CD4-positive, CD25-positive, alpha-beta regulatory T cell (primary cell): ENCODE measurements around the gene APC. TPM values are rescaled to one million over a fixed set of nuclear protein-coding genes. Genes with fewer than 3 reads are reported as not detected.
A peak's percentile ranks its signal among the peaks of the same experiment; 100 is the strongest.

Experiments used
- ATAC-seq, 2 donors: fragments of 150-1000 bp; cut with Tn5 transposase; one replicate each; pipeline ENCODE4 v1.10.0; 2021; ENCODE audit warnings: low read depth in 2 of 2, moderate number of reproducible peaks in 2 of 2, moderate library complexity in 1 of 2
- DNase-seq, 3 donors: peaks; one replicate each; pipeline versions ENCODE4 v3.0.0 to v3.0.0-alpha.2; 2012 to 2022; ENCODE audit warnings: mixed read lengths in 1 of 3
- H3K27ac ChIP-seq: one replicate; pipeline ENCODE4 v1.7.0; 2013; ENCODE audit warnings: mild to moderate bottlenecking, low read length; ENCODE audit not compliant: insufficient read depth, poor library complexity, severe bottlenecking
- H3K27me3 ChIP-seq: one replicate; pipeline ENCODE4 v1.7.0; 2013; ENCODE audit warnings: low read length; ENCODE audit not compliant: control insufficient read depth, insufficient read depth
- H3K36me3 ChIP-seq: one replicate; pipeline ENCODE4 v1.7.0; 2013; ENCODE audit warnings: mild to moderate bottlenecking, low read length, moderate library complexity; ENCODE audit not compliant: control insufficient read depth, insufficient read depth
- H3K4me1 ChIP-seq: 2 replicates; pipeline ENCODE4 v1.7.0; 2013; ENCODE audit warnings: mild to moderate bottlenecking, low read length; ENCODE audit not compliant: insufficient read depth, control insufficient read depth, poor library complexity, severe bottlenecking
- H3K4me3 ChIP-seq: one replicate; pipeline ENCODE4 v1.7.0; 2013; ENCODE audit warnings: low read depth, mild to moderate bottlenecking, low read length, moderate library complexity
- H3K9me3 ChIP-seq, 2 experiments: 1 replicate in 1 of 2; 2 replicates in 1 of 2; pipeline ENCODE4 v1.7.0; 2013; ENCODE audit warnings: low read length in 2 of 2, mild to moderate bottlenecking in 1 of 2, moderate library complexity in 1 of 2; ENCODE audit not compliant: control insufficient read depth in 2 of 2
- H3K27ac Mint-ChIP-seq, 3 donors: one replicate each; pipeline ENCODE4 v1.8.0; 2020 to 2022; ENCODE audit warnings: mild to moderate bottlenecking in 3 of 3, mixed read lengths in 3 of 3, moderate library complexity in 2 of 3
- H3K27me3 Mint-ChIP-seq: one replicate; pipeline ENCODE4 v1.8.0; 2022; ENCODE audit warnings: mild to moderate bottlenecking, mixed read lengths
- H3K36me3 Mint-ChIP-seq: one replicate; pipeline ENCODE4 v1.8.0; 2020; ENCODE audit warnings: mixed read lengths
- H3K4me1 Mint-ChIP-seq, 4 donors: one replicate each; pipeline ENCODE4 v1.8.0; 2020 to 2022; ENCODE audit warnings: mixed read lengths in 4 of 4, mild to moderate bottlenecking in 1 of 4
- H3K4me3 Mint-ChIP-seq, 4 donors: one replicate each; pipeline ENCODE4 v1.8.0; 2020 to 2022; ENCODE audit warnings: mild to moderate bottlenecking in 4 of 4, mixed read lengths in 4 of 4, moderate library complexity in 3 of 4
- H3K9me3 Mint-ChIP-seq, 7 donors: one replicate each; pipeline ENCODE4 v1.8.0; 2020 to 2022; ENCODE audit warnings: mixed read lengths in 7 of 7, mild to moderate bottlenecking in 3 of 7, moderate library complexity in 2 of 7
- polyA plus RNA-seq, 4 donors: library from polyadenylated mRNA; unstranded; fragments of 300-500 nt; fragmentation: Illumina TruSeq; gene quantifications; one replicate each; pipeline ENCODE4 v1.2.3, GENCODE V29; 2021
- total RNA-seq: library from RNA; stranded (reverse); gene quantifications from one replicate; pipeline ENCODE4 v1.2.3, GENCODE V29; 2022

APC gene
- total RNA-seq (40.5 TPM), polyA plus RNA-seq (10 to 100 TPM in 3 of 4 donors, 1 to 10 TPM in 1; 7.6 to 21.7 (median 17.7) TPM)

DNA sequence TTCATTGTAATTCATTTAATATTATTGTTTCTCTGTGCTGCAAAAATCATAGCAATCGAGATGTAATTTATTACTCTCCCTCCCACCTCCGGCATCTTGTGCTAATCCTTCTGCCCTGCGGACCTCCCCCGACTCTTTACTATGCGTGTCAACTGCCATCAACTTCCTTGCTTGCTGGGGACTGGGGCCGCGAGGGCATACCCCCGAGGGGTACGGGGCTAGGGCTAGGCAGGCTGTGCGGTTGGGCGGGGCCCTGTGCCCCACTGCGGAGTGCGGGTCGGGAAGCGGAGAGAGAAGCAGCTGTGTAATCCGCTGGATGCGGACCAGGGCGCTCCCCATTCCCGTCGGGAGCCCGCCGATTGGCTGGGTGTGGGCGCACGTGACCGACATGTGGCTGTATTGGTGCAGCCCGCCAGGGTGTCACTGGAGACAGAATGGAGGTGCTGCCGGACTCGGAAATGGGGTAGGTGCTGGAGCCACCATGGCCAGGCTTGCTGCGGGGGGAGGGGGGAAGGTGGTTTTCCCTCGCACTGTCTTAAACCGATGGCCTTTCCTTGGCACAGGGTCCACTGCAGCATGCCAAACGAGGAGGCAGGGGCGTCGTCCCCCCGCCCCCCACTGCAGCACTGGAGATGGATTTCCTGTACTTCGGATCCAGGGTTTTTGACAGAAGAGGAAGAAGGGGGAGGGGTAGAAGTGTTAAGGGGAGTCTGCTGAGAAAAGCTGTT lies at the start of gene APC:
TSS of gene APC (plus strand) at position 423 of the 728 bp plus-strand sequence. CDS start 17,006 bp downstream, outside the sequence.
- H3K4me3 Mint-ChIP-seq, result peak within 1 kb of the TSS; percentile 86 to 94 (median 93)
- H3K36me3 Mint-ChIP-seq, result peaks cover 4% of the 10 kb centered on the region
- H3K4me1 Mint-ChIP-seq, result peaks cover 4 to 37% (median 30%) of the 10 kb centered on the region in 4 donors
- H3K27ac Mint-ChIP-seq, result peak within 1 kb of the TSS; percentile 47 to 90 (median 88)
- H3K4me1 ChIP-seq, result peaks cover 18% of the 10 kb centered on the region
- no peaks in the 10 kb centered on the region for H3K36me3 ChIP-seq
- DNase-seq (peak; percentile 71 to 75 (median 72)), ATAC-seq (peak; percentile 89 to 94)
- no peaks in the 10 kb centered on the region for H3K9me3 ChIP-seq
- no peaks in the 10 kb centered on the region for H3K27me3 Mint-ChIP-seq
- H3K27me3 ChIP-seq, result no peaks in the 10 kb centered on the region
- peak within 1 kb of the TSS; percentile 82 for H3K4me3 ChIP-seq
- no peak within 1 kb of the TSS for H3K27ac ChIP-seq
- H3K9me3 Mint-ChIP-seq, result no peaks in the 10 kb centered on the region

DNA sequence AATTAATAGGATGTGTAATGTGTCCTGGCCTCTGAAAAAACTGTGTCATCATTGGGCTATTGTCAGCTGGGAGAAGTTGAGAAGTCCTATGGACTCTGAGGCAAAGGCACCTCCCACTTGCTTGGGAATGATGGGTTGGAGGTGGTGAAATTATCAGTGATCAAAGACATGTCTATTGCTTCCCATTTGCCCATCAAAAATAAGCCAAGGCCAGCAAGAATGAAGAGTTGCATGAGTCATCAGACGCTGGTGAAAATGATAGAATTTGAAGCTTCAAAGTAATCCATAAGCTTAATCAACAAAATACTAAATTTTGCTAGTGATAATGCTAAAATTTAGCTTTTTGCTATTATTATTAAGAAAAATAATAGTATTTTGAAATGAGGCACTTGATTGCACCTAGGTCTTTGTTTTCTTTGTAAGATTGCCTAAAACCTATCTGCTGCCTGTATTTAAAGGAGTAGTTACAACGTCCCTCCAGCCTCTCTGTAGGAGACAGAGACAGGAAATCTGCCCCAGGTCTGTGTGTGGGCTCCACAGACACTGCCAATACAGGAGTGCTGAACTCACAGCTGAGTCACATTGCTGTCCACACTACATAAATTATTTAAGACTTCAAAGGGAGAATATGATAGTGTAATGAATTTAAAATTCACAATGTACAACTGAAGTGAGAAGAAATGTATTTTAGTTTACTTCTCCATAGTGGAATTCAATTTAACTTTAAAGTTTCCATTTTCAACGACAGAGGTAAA lies 48.4 kb upstream of the APC start:
- peaks cover 0 to 9% (median 0%) of the 10 kb centered on the region in 7 donors for H3K9me3 Mint-ChIP-seq
- Histone ChIP-seq H3K9me3 (peaks cover 0 to 4% of the 10 kb centered on the region in 2 experiments), H3K27ac (no peak overlapping the region), H3K36me3 (no peaks in the 10 kb centered on the region), H3K4me3 (no peak overlapping the region), H3K27me3 (peaks cover 34% of the 10 kb centered on the region), H3K4me1 (no peaks in the 10 kb centered on the region)
- no peaks in the 10 kb centered on the region for H3K36me3 Mint-ChIP-seq
- DNase-seq (no peak), ATAC-seq (no peak)
- no peak overlapping the region for H3K27ac Mint-ChIP-seq
- H3K27me3 Mint-ChIP-seq, result peaks cover 46% of the 10 kb centered on the region
- H3K4me1 Mint-ChIP-seq, result no peaks in the 10 kb centered on the region
- no peak overlapping the region for H3K4me3 Mint-ChIP-seq

DNA sequence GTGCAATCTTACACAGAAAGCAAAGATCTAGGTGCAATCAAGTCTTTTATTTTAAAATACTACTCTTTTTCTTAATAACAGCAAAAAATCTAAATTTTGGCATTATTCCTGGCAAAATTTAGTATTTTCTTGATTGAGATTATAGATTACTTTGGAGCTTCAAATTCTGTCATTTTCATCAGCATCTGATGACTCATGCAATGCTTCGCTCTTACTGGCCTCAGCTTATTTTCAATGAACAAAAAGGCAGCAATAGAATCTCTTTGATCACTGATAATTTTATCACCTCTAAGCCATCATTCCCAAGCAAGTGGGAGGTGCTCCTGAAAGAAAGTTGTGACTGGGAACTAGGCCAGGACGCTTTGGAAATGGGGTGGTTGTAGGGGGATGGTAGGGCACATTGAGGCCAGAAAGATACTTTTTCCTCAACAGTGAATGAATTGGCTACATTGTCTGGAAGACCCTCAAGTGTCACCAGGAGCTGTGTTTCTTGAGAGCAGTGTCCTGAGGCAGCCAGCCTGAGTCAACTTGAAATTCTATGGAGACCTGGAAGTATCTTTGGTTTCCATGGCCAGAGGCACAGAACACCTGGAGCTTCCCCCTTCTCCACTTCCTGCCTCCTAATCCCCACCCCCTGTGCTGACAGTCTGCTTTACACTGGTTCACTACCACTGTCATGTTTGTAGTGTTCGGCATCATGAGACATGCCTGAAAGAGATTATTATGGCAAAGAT lies 46.9 kb upstream of the APC start:
- Mint-ChIP-seq H3K36me3 (no peaks in the 10 kb centered on the region), H3K27me3 (peaks cover 53% of the 10 kb centered on the region), H3K27ac (no peak overlapping the region), H3K4me1 (no peaks in the 10 kb centered on the region), H3K9me3 (peaks cover 0 to 4% (median 0%) of the 10 kb centered on the region in 7 donors), H3K4me3 (no peak overlapping the region)
- ATAC-seq, result no peak
- H3K27ac ChIP-seq, result no peak overlapping the region
- no peak for DNase-seq
- H3K9me3 ChIP-seq, result peaks cover 0 to 4% of the 10 kb centered on the region in 2 experiments
- no peaks in the 10 kb centered on the region for H3K36me3 ChIP-seq
- H3K4me3 ChIP-seq, result no peak overlapping the region
- H3K27me3 ChIP-seq, result peaks cover 40% of the 10 kb centered on the region
- no peaks in the 10 kb centered on the region for H3K4me1 ChIP-seq

DNA sequence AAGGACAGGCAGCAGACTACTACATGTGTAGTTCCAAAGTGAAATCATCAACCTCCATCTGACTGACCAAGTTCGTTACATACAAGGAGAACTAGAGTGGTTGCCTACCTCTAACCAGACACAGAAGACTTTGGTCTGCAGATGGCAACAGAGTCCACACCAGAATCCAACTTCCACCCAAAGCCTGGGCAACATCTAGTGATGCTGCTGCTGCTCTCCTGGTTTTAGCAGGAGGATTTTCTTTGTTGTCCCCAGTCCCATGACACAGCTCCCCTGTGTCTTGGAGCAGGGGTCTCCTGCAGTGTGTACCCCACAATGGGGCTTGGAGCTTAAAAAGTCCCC lies 46.4 kb upstream of the APC start:
- peaks cover 0 to 4% (median 0%) of the 10 kb centered on the region in 7 donors for H3K9me3 Mint-ChIP-seq
- Histone ChIP-seq H3K4me3 (no peak overlapping the region), H3K27me3 (peaks cover 41% of the 10 kb centered on the region), H3K9me3 (peaks cover 0 to 4% of the 10 kb centered on the region in 2 experiments), H3K4me1 (no peaks in the 10 kb centered on the region), H3K36me3 (no peaks in the 10 kb centered on the region), H3K27ac (no peak overlapping the region)
- no peak overlapping the region for H3K27ac Mint-ChIP-seq
- ATAC-seq, result no peak
- H3K4me3 Mint-ChIP-seq, result peak overlapping the region in 1 of 4 donors; percentile 43
- peak in 1 of 3 donors; percentile 7 for DNase-seq
- H3K4me1 Mint-ChIP-seq, result no peaks in the 10 kb centered on the region
- H3K36me3 Mint-ChIP-seq, result no peaks in the 10 kb centered on the region
- H3K27me3 Mint-ChIP-seq, result peaks cover 58% of the 10 kb centered on the region

DNA sequence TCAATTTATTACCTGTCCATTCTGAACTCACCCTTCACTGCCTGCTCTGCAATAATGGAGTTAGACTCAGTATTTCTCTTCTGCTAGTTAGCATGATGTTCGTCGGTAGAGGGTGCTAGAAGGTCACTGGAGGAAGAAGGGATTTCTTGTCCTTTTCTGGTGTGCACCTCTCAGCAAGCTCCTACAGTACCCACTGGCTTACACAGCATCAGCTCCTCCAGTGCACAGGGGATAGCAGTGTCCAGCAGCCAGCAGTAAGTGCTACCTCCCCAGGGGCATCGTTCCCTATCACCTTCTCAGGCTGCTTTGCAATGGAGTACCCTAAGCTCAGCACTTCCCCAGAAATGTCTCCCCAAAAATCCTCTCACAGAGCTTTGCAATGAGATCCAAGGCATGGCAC lies 45.9 kb upstream of the APC start:
- Mint-ChIP-seq H3K4me1 (no peaks in the 10 kb centered on the region), H3K4me3 (peak overlapping the region in 1 of 4 donors; percentile 43), H3K27me3 (peaks cover 56% of the 10 kb centered on the region), H3K27ac (no peak overlapping the region), H3K9me3 (peaks cover 0 to 4% (median 0%) of the 10 kb centered on the region in 7 donors), H3K36me3 (no peaks in the 10 kb centered on the region)
- Histone ChIP-seq H3K27me3 (peaks cover 40% of the 10 kb centered on the region), H3K36me3 (no peaks in the 10 kb centered on the region), H3K27ac (no peak overlapping the region), H3K9me3 (peaks cover 0 to 4% of the 10 kb centered on the region in 2 experiments), H3K4me3 (no peak overlapping the region), H3K4me1 (no peaks in the 10 kb centered on the region)
- DNase-seq, result peak in 1 of 3 donors; percentile 68
- ATAC-seq, result no peak

DNA sequence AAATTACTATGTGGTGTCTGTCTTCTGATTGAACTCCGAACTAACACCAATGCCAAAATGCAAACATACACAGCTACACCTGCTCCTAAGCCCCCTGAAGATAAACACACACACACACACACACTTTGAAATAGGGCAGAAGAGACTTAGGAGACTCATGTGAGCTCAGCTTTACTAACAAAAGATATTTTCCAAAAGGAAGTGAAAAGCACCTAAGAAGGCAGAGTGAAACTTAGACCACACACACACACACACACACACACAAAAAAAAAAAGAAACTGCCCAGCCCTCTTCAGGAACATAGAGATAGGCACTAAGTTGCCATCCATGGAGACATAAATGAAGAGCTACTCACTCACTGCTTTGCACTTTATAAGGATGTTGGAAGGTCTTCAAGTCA lies 45.2 kb upstream of the APC start:
- H3K4me1 ChIP-seq, result no peaks in the 10 kb centered on the region
- H3K27ac ChIP-seq, result no peak overlapping the region
- Mint-ChIP-seq H3K4me3 (no peak overlapping the region), H3K9me3 (peaks cover 0 to 4% (median 0%) of the 10 kb centered on the region in 7 donors), H3K27me3 (peaks cover 55% of the 10 kb centered on the region), H3K4me1 (no peaks in the 10 kb centered on the region), H3K27ac (no peak overlapping the region), H3K36me3 (no peaks in the 10 kb centered on the region)
- no peaks in the 10 kb centered on the region for H3K36me3 ChIP-seq
- no peak overlapping the region for H3K4me3 ChIP-seq
- H3K27me3 ChIP-seq, result peaks cover 40% of the 10 kb centered on the region
- H3K9me3 ChIP-seq, result peaks cover 0 to 4% of the 10 kb centered on the region in 2 experiments
- ATAC-seq (no peak), DNase-seq (no peak)

DNA sequence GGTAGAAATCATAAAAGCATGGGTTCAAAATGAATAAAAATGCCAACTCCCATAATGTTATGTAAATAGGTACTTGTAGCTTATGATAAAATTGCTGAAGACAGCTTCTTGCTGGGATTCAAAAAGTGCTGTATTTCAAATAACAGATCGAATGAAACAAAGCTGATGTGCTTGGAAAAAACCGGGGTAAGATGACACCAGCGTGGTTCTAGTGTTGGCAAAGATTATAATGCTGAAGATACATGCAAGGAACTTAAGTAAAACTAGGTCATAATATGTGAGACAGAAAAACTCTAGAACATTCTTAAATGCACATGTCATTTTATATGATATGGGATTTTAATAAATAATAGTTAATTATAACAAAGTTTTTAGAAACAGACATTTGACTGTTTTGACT lies 44.4 kb upstream of the APC start:
- peaks cover 0 to 4% (median 0%) of the 10 kb centered on the region in 7 donors for H3K9me3 Mint-ChIP-seq
- H3K4me3 ChIP-seq, result no peak overlapping the region
- H3K27me3 Mint-ChIP-seq, result peaks cover 54% of the 10 kb centered on the region
- no peaks in the 10 kb centered on the region for H3K4me1 Mint-ChIP-seq
- H3K36me3 ChIP-seq, result no peaks in the 10 kb centered on the region
- H3K9me3 ChIP-seq, result peaks cover 0 to 4% of the 10 kb centered on the region in 2 experiments
- ATAC-seq, result no peak
- no peak overlapping the region for H3K4me3 Mint-ChIP-seq
- H3K4me1 ChIP-seq, result no peaks in the 10 kb centered on the region
- H3K27ac ChIP-seq, result no peak overlapping the region
- H3K27me3 ChIP-seq, result peaks cover 41% of the 10 kb centered on the region
- DNase-seq, result no peak
- no peak overlapping the region for H3K27ac Mint-ChIP-seq
- H3K36me3 Mint-ChIP-seq, result no peaks in the 10 kb centered on the region
